Colonic mucosa (tissue), 4 donors: ENCODE data around the gene FAM47E. TPM values are rescaled to one million over a fixed set of nuclear protein-coding genes. Genes with fewer than 3 reads are reported as not detected.

Source experiments
- DNase-seq: peaks from one replicate; pipeline ENCODE4 v3.0.0-alpha.2; 2020
- H3K27ac ChIP-seq: fragments of 200-600 bp; one replicate; pipeline ENCODE4 v1.8.0; 2021
- H3K27me3 ChIP-seq: fragments of 200-600 bp; one replicate; pipeline ENCODE4 v1.8.0; 2021
- H3K36me3 ChIP-seq: fragments of 200-600 bp; one replicate; pipeline ENCODE4 v1.8.0; 2021
- H3K4me1 ChIP-seq: fragments of 200-600 bp; one replicate; pipeline ENCODE4 v1.8.0; 2021; ENCODE audit warnings: mild to moderate bottlenecking
- H3K4me3 ChIP-seq: fragments of 200-600 bp; one replicate; pipeline ENCODE4 v1.8.0; 2021
- H3K9ac ChIP-seq, 2 donors: one replicate each; pipeline ENCODE4 v1.7.0; 2013; ENCODE audit warnings: control low read depth in 2 of 2, low read depth in 2 of 2, low read length in 2 of 2
- H3K9me3 ChIP-seq: fragments of 200-600 bp; one replicate; pipeline ENCODE4 v1.8.0; 2021
- CTCF ChIP-seq: fragments of 200-600 bp; IDR thresholded peaks from one replicate; pipeline ENCODE4 v1.8.0; 2022; ENCODE audit warnings: antibody characterized with exemption, mild to moderate bottlenecking
- intact Hi-C: fragments of 100-400 bp; cut with DNase I; formaldehyde crosslinking; loops from one replicate; pipeline ENCODE4 v1.14.1; 2022
- total RNA-seq, 2 donors: library from RNA; stranded (reverse); fragmentation: NEBNext Ultra II Directional in 1 of 2; extraction: Animal tissue kit (Norgen Biotek cat#: 25700) in 1 of 2; gene quantifications; one replicate each; pipeline ENCODE4 v1.2.1, GENCODE V29; 2021
- donor health status: healthy.
- donor health status: DM: no; HTN: no; CAD: no.
- donor health status: DM: no; HTN: no; CAD: no.

FAM47E gene
- total RNA-seq, 2 donors from 2014 or later: 3.9 to 4.8 TPM

GRCh38 chr4:76292730-76293129 is 41.2 kb downstream of the FAM47E start:
- Histone ChIP-seq H3K4me1 (no peaks in the 10 kb centered on the region), H3K36me3 (no peaks in the 10 kb centered on the region), H3K9me3 (no peaks in the 10 kb centered on the region), H3K4me3 (no peak overlapping the region), H3K27me3 (no peaks in the 10 kb centered on the region), H3K9ac (no peak overlapping the region), H3K27ac (no peak overlapping the region)
- intact Hi-C loops: no loop called here
- no peak for TF ChIP-seq CTCF
- no peak for DNase-seq

GRCh38 chr4:76293772-76294171 is 42.3 kb downstream of the FAM47E start:
- Histone ChIP-seq H3K4me3 (no peak overlapping the region), H3K27me3 (no peaks in the 10 kb centered on the region), H3K9ac (no peak overlapping the region), H3K27ac (no peak overlapping the region), H3K36me3 (no peaks in the 10 kb centered on the region), H3K9me3 (no peaks in the 10 kb centered on the region), H3K4me1 (no peaks in the 10 kb centered on the region)
- no peak for DNase-seq
- intact Hi-C loops: no loop called here
- no peak for TF ChIP-seq CTCF

- no peak overlapping the region for H3K27ac ChIP-seq
- DNase-seq: no peak
- no peak for TF ChIP-seq CTCF
- no peaks in the 10 kb centered on the region for H3K36me3 ChIP-seq
- no peak overlapping the region for H3K4me3 ChIP-seq
- H3K9ac ChIP-seq: no peak overlapping the region
- no peaks in the 10 kb centered on the region for H3K9me3 ChIP-seq
- no peaks in the 10 kb centered on the region for H3K27me3 ChIP-seq
- intact Hi-C loops: no loop called here
- peaks cover 3% of the 10 kb centered on the region for H3K4me1 ChIP-seq
Observed at GRCh38 chr4:76296286-76296820, 44.8 kb downstream of the FAM47E start.

GRCh38 chr4:76298227-76298626 is 46.7 kb downstream of the FAM47E start:
- Histone ChIP-seq H3K9ac (no peak overlapping the region), H3K4me1 (peaks cover 3% of the 10 kb centered on the region), H3K9me3 (no peaks in the 10 kb centered on the region), H3K27me3 (no peaks in the 10 kb centered on the region), H3K27ac (no peak overlapping the region), H3K4me3 (no peak overlapping the region), H3K36me3 (no peaks in the 10 kb centered on the region)
- intact Hi-C loops: no loop called here
- no peak for TF ChIP-seq CTCF
- DNase-seq: no peak

GRCh38 chr4:76300012-76300411 is 48.5 kb downstream of the FAM47E start:
- DNase-seq: no peak
- Histone ChIP-seq H3K27me3 (no peaks in the 10 kb centered on the region), H3K36me3 (no peaks in the 10 kb centered on the region), H3K9me3 (no peaks in the 10 kb centered on the region), H3K4me1 (peaks cover 3% of the 10 kb centered on the region), H3K4me3 (no peak overlapping the region), H3K27ac (no peak overlapping the region), H3K9ac (no peak overlapping the region)
- intact Hi-C loops: no loop called here
- TF ChIP-seq CTCF: no peak
